H9 (cell line): ENCODE data around the gene IFITM1. TPM values are rescaled to one million over a fixed set of nuclear protein-coding genes. Genes with fewer than 3 reads are reported as not detected.

ENCODE experiments used
- DNase-seq: peaks from one replicate; pipeline ENCODE4 v3.0.0-alpha.2; 2017
- H2AFZ ChIP-seq: one replicate; pipeline ENCODE4 v1.6.1; 2013; ENCODE audit warnings: mild to moderate bottlenecking, low read length, control low read depth, moderate library complexity
- H2AK5ac ChIP-seq: 2 replicates; pipeline ENCODE4 v1.6.1; 2013; ENCODE audit warnings: low read length, control low read depth, mixed read lengths; ENCODE audit not compliant: insufficient read length
- H2BK120ac ChIP-seq: one replicate; pipeline ENCODE4 v1.6.1; 2013; ENCODE audit warnings: low read depth, mild to moderate bottlenecking, low read length, control low read depth, inconsistent platforms; ENCODE audit not compliant: poor library complexity, severe bottlenecking
- H2BK12ac ChIP-seq: 2 replicates; pipeline ENCODE4 v1.6.1; 2013; ENCODE audit warnings: low read length, control low read depth, mixed read lengths, low read depth; ENCODE audit not compliant: insufficient read length
- H2BK15ac ChIP-seq: 2 replicates; pipeline ENCODE4 v1.6.1; 2013; ENCODE audit warnings: low read depth, low read length, control low read depth
- H2BK20ac ChIP-seq: one replicate; pipeline ENCODE4 v1.6.1; 2013; ENCODE audit warnings: low read depth, mild to moderate bottlenecking, low read length, control low read depth, inconsistent platforms; ENCODE audit not compliant: poor library complexity, severe bottlenecking
- H2BK5ac ChIP-seq: 2 replicates; pipeline ENCODE4 v1.6.1; 2013; ENCODE audit warnings: low read length, control low read depth, mixed read lengths; ENCODE audit not compliant: insufficient read length
- H3K14ac ChIP-seq: 2 replicates; pipeline ENCODE4 v1.6.1; 2013; ENCODE audit warnings: low read length, control low read depth; ENCODE audit not compliant: insufficient read depth
- H3K18ac ChIP-seq: 2 replicates; pipeline ENCODE4 v1.6.1; 2013; ENCODE audit warnings: low read depth, mild to moderate bottlenecking, mixed read lengths, low read length, control low read depth; ENCODE audit not compliant: insufficient read length
- H3K23ac ChIP-seq: 2 replicates; pipeline ENCODE4 v1.6.1; 2013; ENCODE audit warnings: low read length, control low read depth, mixed read lengths, low read depth; ENCODE audit not compliant: insufficient read length
- H3K23me2 ChIP-seq: 2 replicates; pipeline ENCODE4 v1.6.1; 2013; ENCODE audit warnings: low read depth, mild to moderate bottlenecking, mixed read lengths, low read length, control low read depth; ENCODE audit not compliant: insufficient read length, poor library complexity, severe bottlenecking
- H3K27ac ChIP-seq: 2 replicates; pipeline ENCODE4 v1.5.1; 2013; ENCODE audit warnings: low read length, control low read depth, mixed read lengths, low read depth; ENCODE audit not compliant: insufficient read length
- H3K27me3 ChIP-seq: 2 replicates; pipeline ENCODE4 v1.6.1; 2013; ENCODE audit warnings: low read length, control low read depth, inconsistent platforms; ENCODE audit not compliant: insufficient read depth
- H3K4ac ChIP-seq: 2 replicates; pipeline ENCODE4 v1.6.1; 2013; ENCODE audit warnings: low read depth, mild to moderate bottlenecking, control low read depth, inconsistent platforms, low read length, moderate library complexity
- H3K4me1 ChIP-seq: 2 replicates; pipeline ENCODE4 v1.6.1; 2013; ENCODE audit warnings: low read length, control low read depth, inconsistent platforms; ENCODE audit not compliant: insufficient read depth
- H3K4me2 ChIP-seq: 2 replicates; pipeline ENCODE4 v1.6.1; 2013; ENCODE audit warnings: low read length, control low read depth, mixed read lengths; ENCODE audit not compliant: insufficient read length, insufficient read depth
- H3K56ac ChIP-seq: 2 replicates; pipeline ENCODE4 v1.6.1; 2013; ENCODE audit warnings: low read depth, mild to moderate bottlenecking, mixed read lengths, low read length, control low read depth; ENCODE audit not compliant: insufficient read length
- H3K79me1 ChIP-seq: 2 replicates; pipeline ENCODE4 v1.6.1; 2013; ENCODE audit warnings: low read depth, mild to moderate bottlenecking, moderate library complexity, low read length, control low read depth, inconsistent platforms; ENCODE audit not compliant: insufficient read depth, poor library complexity, severe bottlenecking
- H3K79me2 ChIP-seq: 2 replicates; pipeline ENCODE4 v1.6.1; 2013; ENCODE audit warnings: low read length, control low read depth, inconsistent platforms; ENCODE audit not compliant: insufficient read depth
- H3K9ac ChIP-seq: 2 replicates; pipeline ENCODE4 v1.6.1; 2013; ENCODE audit warnings: low read length, control low read depth, mixed read lengths; ENCODE audit not compliant: insufficient read length; ENCODE audit errors: extremely low read depth
- H3K9me3 ChIP-seq: one replicate; pipeline ENCODE4 v1.6.1; 2013; ENCODE audit warnings: low read depth, low read length, inconsistent platforms; ENCODE audit not compliant: control insufficient read depth
- H3T11ph ChIP-seq: one replicate; pipeline ENCODE4 v1.6.1; 2013; ENCODE audit warnings: mild to moderate bottlenecking, low read length, control low read depth, inconsistent platforms
- H4K20me1 ChIP-seq: one replicate; pipeline ENCODE4 v1.6.1; 2013; ENCODE audit not compliant: control insufficient read depth, insufficient read length, insufficient read depth
- H4K5ac ChIP-seq: 2 replicates; pipeline ENCODE4 v1.6.1; 2013; ENCODE audit warnings: low read depth, mild to moderate bottlenecking, mixed read lengths, low read length, control low read depth; ENCODE audit not compliant: insufficient read length
- H4K8ac ChIP-seq: replicated peaks from 2 replicates; pipeline ENCODE4 v1.6.1; 2013; ENCODE audit warnings: low read length, control low read depth, mixed read lengths, low read depth; ENCODE audit not compliant: insufficient read length
- H4K91ac ChIP-seq: 2 replicates; pipeline ENCODE4 v1.6.1; 2013; ENCODE audit warnings: low read depth, mild to moderate bottlenecking, moderate library complexity, mixed read lengths, low read length, control low read depth; ENCODE audit not compliant: insufficient read length
- H3K27ac Mint-ChIP-seq, 3 experiments: 2 replicates in 2 of 3; 3 replicates in 1 of 3; pipeline ENCODE4 v1.8.0; 2020 to 2021; ENCODE audit warnings: mixed read lengths in 3 of 3, mild to moderate bottlenecking in 1 of 3, moderate library complexity in 1 of 3
- H3K27me3 Mint-ChIP-seq: 2 replicates; pipeline ENCODE4 v1.8.0; 2021; ENCODE audit warnings: low read depth, mild to moderate bottlenecking, moderate library complexity, mixed read lengths
- H3K36me3 Mint-ChIP-seq, 3 experiments: 2 replicates in 2 of 3; 3 replicates in 1 of 3; pipeline ENCODE4 v1.8.0; 2020 to 2021; ENCODE audit warnings: low read depth in 3 of 3, mixed read lengths in 3 of 3; ENCODE audit not compliant: insufficient read depth in 1 of 3
- H3K4me1 Mint-ChIP-seq, 2 experiments: 2 replicates each; pipeline ENCODE4 v1.8.0; 2020; ENCODE audit warnings: mixed read lengths in 2 of 2
- H3K4me3 Mint-ChIP-seq, 2 experiments: 2 replicates in 1 of 2; 3 replicates in 1 of 2; pipeline ENCODE4 v1.8.0; 2020 to 2021; ENCODE audit warnings: mild to moderate bottlenecking in 2 of 2, mixed read lengths in 2 of 2, moderate library complexity in 1 of 2
- H3K9me3 Mint-ChIP-seq, 2 experiments: 2 replicates in 1 of 2; 3 replicates in 1 of 2; pipeline ENCODE4 v1.8.0; 2020; ENCODE audit warnings: mild to moderate bottlenecking in 2 of 2, mixed read lengths in 2 of 2, moderate library complexity in 1 of 2
- WGBS: extraction: QIAGEN DNeasy Blood & Tissue Kit; methylation state at CpG from one replicate; pipeline ENCODE4 v1.1.7; 2013; ENCODE audit warnings: missing lambda C conversion rate, low lambda C conversion rate, mixed read lengths; ENCODE audit not compliant: insufficient read length; ENCODE audit errors: extremely low coverage; 5-methylcytosine and 5-hydroxymethylcytosine counted together
- long read RNA-seq: library from polyadenylated mRNA; unstranded; transcript quantifications from one replicate; pipeline ENCODE4 v2.0.0, GENCODE V29; 2020
- total RNA-seq: library from RNA; stranded (reverse); gene quantifications from 2 replicates; pipeline ENCODE4 v1.2.1, GENCODE V29; 2021
- TF ChIP-seq, protein P1 (sequence below): fragments of 200-600 bp; sonication (generic); conservative IDR thresholded peaks from 3 replicates; pipeline ENCODE4 v1.8.0; 2021; ENCODE audit warnings: antibody characterized with exemption, mild to moderate bottlenecking

The IFITM1 gene
- 498 and 500 TPM in 2 replicates for total RNA-seq
- long read RNA-seq, transcript IFITM1-202 (2 exons, 855 nt): major isoform, 328 of 356 reads
- long read RNA-seq, partial matches to known transcripts: 0 of 356 reads
- long read RNA-seq, other reads (novel, unspliced or antisense): 27 of 356 reads

DNA sequence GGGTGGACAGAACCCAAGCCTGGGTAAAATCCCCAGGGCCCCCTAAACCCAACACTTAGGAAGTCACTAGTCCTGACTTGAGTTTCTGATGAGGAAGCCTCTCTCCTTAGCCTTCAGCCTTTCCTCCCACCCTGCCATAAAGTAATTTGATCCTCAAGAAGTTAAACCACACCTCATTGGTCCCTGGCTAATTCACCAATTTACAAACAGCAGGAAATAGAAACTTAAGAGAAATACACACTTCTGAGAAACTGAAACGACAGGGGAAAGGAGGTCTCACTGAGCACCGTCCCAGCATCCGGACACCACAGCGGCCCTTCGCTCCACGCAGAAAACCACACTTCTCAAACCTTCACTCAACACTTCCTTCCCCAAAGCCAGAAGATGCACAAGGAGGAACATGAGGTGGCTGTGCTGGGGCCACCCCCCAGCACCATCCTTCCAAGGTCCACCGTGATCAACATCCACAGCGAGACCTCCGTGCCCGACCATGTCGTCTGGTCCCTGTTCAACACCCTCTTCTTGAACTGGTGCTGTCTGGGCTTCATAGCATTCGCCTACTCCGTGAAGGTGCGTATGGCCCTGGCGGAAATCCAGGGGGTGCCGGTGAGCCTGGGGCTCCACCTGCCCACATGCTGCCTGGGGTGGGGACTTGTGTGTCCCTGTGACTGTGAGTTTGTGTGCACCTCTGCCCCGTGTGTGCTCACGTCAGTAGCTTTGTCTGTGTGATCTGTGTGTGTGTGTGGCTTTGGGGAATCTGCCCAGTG lies at the start of gene IFITM1:
TSS of gene IFITM1 (plus strand) at position 254 of the 767 bp plus-strand sequence. CDS start at position 385, 131 bp downstream.
- H2AK5ac ChIP-seq: no peak within 1 kb of the TSS
- no peak within 1 kb of the TSS for H4K91ac ChIP-seq
- peak within 1 kb of the TSS; percentile 85 for H3K4me2 ChIP-seq
- H3K9me3 ChIP-seq: no peaks in the 10 kb centered on the region
- H3K4me3 Mint-ChIP-seq: peak within 1 kb of the TSS; percentile 92 to 97
- H4K20me1 ChIP-seq: no peaks in the 10 kb centered on the region
- no CpG with 5 or more reads among the region's 18 CpGs for WGBS
- TF ChIP-seq, protein P1, sequence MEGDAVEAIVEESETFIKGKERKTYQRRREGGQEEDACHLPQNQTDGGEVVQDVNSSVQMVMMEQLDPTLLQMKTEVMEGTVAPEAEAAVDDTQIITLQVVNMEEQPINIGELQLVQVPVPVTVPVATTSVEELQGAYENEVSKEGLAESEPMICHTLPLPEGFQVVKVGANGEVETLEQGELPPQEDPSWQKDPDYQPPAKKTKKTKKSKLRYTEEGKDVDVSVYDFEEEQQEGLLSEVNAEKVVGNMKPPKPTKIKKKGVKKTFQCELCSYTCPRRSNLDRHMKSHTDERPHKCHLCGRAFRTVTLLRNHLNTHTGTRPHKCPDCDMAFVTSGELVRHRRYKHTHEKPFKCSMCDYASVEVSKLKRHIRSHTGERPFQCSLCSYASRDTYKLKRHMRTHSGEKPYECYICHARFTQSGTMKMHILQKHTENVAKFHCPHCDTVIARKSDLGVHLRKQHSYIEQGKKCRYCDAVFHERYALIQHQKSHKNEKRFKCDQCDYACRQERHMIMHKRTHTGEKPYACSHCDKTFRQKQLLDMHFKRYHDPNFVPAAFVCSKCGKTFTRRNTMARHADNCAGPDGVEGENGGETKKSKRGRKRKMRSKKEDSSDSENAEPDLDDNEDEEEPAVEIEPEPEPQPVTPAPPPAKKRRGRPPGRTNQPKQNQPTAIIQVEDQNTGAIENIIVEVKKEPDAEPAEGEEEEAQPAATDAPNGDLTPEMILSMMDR: no peak
- H2BK12ac ChIP-seq: no peak within 1 kb of the TSS
- H3K27me3 Mint-ChIP-seq: no peaks in the 10 kb centered on the region
- H3K4me1 Mint-ChIP-seq: peaks cover 46 to 65% of the 10 kb centered on the region in 2 experiments
- no peak within 1 kb of the TSS for H2BK120ac ChIP-seq
- no peak within 1 kb of the TSS for H3T11ph ChIP-seq
- peaks cover 28% of the 10 kb centered on the region for H3K23me2 ChIP-seq
- no peak within 1 kb of the TSS for H3K18ac ChIP-seq
- no peak within 1 kb of the TSS for H2BK5ac ChIP-seq
- no peak within 1 kb of the TSS for H3K4ac ChIP-seq
- H3K9me3 Mint-ChIP-seq: no peaks in the 10 kb centered on the region; a peak in 1 of 5 replicates
- H2BK20ac ChIP-seq: no peak within 1 kb of the TSS
- peaks cover 10% of the 10 kb centered on the region; the same call in 1 of the 2 replicates for H3K4me1 ChIP-seq
- peaks cover 2% of the 10 kb centered on the region for H3K79me1 ChIP-seq
- no peak within 1 kb of the TSS for H3K27ac ChIP-seq
- no peak within 1 kb of the TSS for H3K23ac ChIP-seq
- H2BK15ac ChIP-seq: no peak within 1 kb of the TSS
- no peak within 1 kb of the TSS for H2AFZ ChIP-seq
- H3K27me3 ChIP-seq: no peaks in the 10 kb centered on the region
- H3K79me2 ChIP-seq: peaks cover 6% of the 10 kb centered on the region; the same call in 1 of the 2 replicates
- no peak within 1 kb of the TSS for H4K5ac ChIP-seq
- no peak within 1 kb of the TSS for H4K8ac ChIP-seq
- peak within 1 kb of the TSS; percentile 7; the same call in 1 of the 2 replicates for H3K14ac ChIP-seq
- peaks cover 6 to 19% (median 11%) of the 10 kb centered on the region in 3 experiments for H3K36me3 Mint-ChIP-seq
- peak within 1 kb of the TSS; percentile 40 for H3K9ac ChIP-seq
- H3K27ac Mint-ChIP-seq: peak within 1 kb of the TSS; percentile 88 to 94 (median 94)
- no peak for DNase-seq
- no peak within 1 kb of the TSS for H3K56ac ChIP-seq
